WI38 (cell line): Measurements from ENCODE around the gene ST3GAL4.

Experiments used
- H3K4me3 ChIP-seq: 2 replicates; pipeline ENCODE4 v1.5.1; 2011; ENCODE audit warnings: low read depth, mild to moderate bottlenecking, control low read depth, low read length
- TF ChIP-seq, protein P1 (sequence below): IDR thresholded peaks from 2 replicates; pipeline ENCODE4 v1.5.1; 2012; ENCODE audit warnings: low read depth, mild to moderate bottlenecking, control low read depth, low read length

ST3GAL4 gene

DNA sequence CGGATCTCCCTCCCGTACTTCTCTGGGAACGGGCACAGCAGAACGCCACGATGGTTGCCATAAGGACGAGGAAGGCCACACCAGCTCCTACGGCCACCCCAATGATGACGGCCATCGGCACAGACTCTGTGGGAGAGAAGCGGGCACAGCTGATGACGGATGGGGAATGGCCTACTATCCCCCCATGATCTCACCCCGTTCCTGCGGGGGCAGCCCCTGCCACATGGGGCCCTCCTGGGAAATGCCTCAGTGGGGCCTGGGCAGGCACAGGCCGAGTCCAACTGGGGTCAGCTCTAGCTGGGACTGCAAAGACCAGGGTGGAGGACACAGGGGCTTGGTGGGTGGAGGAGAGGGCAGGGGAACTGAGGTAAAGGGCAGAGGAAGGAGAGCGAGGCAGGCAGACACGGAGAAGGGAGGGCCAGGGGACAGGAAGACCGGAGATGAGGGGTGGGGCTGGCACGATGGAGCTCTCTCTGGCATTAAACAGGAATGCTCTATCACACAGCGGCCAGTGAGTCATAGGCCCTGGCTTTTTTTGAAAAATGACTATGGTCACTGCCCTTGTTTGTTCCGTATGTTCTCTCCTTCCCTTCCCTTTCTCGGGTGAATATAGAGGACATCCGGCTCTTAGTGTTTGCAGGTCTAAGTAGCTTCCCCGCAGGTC lies 76.0 kb downstream of the ST3GAL4 start:
- H3K4me3 ChIP-seq, result no peak overlapping the region
- TF ChIP-seq, protein P1, sequence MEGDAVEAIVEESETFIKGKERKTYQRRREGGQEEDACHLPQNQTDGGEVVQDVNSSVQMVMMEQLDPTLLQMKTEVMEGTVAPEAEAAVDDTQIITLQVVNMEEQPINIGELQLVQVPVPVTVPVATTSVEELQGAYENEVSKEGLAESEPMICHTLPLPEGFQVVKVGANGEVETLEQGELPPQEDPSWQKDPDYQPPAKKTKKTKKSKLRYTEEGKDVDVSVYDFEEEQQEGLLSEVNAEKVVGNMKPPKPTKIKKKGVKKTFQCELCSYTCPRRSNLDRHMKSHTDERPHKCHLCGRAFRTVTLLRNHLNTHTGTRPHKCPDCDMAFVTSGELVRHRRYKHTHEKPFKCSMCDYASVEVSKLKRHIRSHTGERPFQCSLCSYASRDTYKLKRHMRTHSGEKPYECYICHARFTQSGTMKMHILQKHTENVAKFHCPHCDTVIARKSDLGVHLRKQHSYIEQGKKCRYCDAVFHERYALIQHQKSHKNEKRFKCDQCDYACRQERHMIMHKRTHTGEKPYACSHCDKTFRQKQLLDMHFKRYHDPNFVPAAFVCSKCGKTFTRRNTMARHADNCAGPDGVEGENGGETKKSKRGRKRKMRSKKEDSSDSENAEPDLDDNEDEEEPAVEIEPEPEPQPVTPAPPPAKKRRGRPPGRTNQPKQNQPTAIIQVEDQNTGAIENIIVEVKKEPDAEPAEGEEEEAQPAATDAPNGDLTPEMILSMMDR, result no peak

DNA sequence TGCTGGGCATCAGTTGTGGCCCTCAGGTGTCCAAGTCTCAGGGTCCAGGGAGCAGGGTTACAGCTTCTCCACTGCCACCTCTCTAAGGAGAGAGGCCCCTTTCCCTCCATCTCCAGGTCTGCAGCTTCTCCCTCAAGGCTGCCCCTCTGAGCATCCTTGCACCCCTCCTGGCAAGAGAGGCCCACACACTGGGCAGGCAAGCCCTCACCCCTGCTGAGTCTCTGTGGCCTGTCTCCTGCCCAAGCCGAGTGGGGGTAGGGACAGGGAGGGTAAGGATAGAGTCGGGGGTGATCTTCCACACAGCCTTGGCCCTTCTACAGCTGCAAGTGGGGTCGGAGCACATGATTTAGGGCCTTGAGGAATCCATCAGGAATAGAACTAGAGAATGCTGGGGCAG lies 76.6 kb downstream of the ST3GAL4 start:
- no peak overlapping the region for H3K4me3 ChIP-seq
- TF ChIP-seq, protein P1, result no peak

DNA sequence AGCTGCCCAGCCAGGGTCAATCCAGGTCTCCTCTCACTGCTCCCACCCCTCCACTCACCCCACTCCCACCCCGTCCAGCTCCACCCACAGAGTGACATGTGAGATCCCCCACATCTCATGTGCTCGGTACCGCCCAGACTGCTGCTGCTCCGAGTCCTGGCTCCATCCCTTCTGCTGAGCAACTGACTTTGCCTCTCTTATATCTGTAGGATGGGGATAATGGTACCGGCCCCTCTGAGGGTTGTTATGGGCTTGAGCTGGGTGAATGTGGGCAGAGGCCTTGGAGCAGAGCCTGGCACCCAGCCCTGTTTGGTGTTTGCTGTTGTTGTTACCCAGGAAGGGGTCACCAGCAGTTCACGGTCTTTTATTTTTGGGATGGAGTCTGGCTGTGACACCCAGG lies 77.0 kb downstream of the ST3GAL4 start:
- TF ChIP-seq, protein P1, result no peak
- no peak overlapping the region for H3K4me3 ChIP-seq

DNA sequence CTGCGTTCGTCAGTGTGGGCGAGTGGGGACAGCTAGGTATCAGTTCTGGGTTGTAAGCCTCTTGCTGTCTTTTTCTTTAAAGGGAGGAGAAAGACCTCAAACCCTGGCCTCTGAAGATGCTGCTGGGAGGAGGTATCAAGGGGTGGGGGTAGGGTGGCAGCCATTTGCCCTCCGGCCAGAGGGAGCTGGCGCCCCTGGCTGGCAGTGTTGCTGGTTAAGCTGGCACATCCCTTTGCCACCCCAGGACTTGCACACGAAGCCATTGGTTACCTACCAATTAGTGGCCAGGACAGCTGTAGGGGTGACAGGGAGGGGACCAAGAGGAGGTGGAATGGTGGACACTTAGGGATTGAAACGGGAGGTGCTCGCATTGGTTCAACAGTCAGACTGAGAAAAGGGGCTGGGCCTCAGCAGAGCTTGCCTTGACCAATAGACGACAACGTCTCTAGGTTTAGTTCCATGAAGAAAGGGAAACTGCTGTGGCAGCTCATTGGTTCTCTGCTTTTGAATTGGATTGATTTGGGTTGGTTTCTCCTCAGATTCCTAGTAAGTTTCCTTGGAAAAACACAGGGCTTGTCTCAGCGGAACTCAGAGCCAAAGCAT lies 77.9 kb downstream of the ST3GAL4 start:
- TF ChIP-seq, protein P1, result no peak

DNA sequence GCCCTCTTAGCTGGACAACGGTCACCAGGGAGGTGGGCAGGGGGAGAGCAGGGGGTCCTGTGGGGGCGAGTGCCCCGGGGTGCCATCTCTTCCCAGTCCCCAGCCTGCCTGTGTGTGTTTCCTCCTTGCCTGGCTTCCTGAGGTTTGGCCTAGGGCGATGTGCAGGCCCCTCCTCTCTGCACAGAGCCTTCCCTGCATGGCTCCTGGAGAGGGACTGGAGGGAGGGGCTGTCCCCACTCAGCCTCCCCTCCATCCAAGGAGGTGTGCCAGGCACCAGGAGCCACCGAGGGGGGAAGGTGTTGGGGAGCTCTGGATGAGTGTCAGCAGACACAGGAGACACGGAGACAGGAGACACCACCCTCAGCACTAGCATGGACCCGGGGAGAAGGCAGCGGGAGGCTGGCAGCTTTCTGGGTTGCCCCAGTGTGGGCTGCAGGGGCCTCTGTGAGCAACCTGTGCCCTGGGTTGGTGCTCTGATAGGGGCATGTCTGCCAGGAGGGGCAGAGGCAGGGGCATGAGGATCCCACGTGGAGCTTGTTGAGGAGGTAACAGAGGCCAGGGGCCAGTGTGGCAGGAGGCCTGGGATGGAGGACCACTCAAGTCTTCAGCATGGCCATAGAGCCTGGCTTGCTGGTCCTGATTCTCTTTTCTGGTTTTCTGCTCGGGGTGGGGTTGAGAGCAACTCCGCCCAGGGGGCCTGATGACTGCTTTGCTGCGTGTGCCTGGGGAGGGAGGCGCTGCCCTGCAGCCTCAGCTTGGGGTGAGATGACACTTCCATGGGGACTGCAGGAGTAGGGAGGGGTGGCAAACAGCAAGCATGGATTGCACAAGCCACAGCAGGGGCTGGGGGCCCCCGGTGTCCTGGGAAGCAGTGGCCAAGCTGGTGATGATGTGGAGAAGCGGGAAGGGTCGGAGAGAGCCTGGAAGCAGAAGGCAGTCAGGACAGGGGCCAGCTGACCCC lies 78.8 kb downstream of the ST3GAL4 start:
- no peak overlapping the region for H3K4me3 ChIP-seq
- TF ChIP-seq, protein P1, result no peak

More for the DNA sequence above, 77.9 kb downstream of the ST3GAL4 start:
- H3K4me3 ChIP-seq, result no peak overlapping the region

DNA sequence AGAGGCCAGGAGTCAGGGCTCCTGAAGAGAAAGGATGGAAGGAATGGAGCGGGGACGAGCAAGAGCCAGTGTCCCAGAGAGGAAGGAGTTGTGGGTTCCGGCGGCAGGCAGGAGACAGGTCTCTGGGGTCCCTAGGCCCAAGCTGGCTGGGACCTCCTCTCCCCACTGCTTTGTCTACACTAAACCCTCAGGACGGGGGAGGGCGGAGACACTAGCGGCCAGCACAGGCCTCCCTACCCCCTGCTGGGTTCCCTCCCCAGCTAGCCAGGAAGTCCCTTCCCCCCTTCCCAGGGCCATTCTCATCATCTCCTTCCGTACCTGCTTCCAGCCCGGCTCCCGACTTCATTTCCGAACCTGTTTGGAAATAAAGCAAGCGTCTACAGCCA lies 79.5 kb downstream of the ST3GAL4 start:
- H3K4me3 ChIP-seq, result no peak overlapping the region
- TF ChIP-seq, protein P1, result no peak
